HL-60 (cell line): ENCODE data around the gene MAN2A1.

ENCODE experiments used
- DNase-seq, 2 experiments: peaks; one replicate each; pipeline ENCODE4 v3.0.0-alpha.2; 2010 to 2020; ENCODE audit warnings: low read depth in 1 of 2, low spot score in 1 of 2
- H3K27ac ChIP-seq: fragments of 250-450 bp; sonication (Bioruptor Pico); replicated peaks from 2 replicates; pipeline ENCODE4 v1.5.1; 2020; ENCODE audit warnings: mild to moderate bottlenecking, moderate library complexity
- H3K27me3 ChIP-seq: fragments of 250-450 bp; sonication (Bioruptor Pico); 2 replicates; pipeline ENCODE4 v1.5.1; 2021; ENCODE audit warnings: mild to moderate bottlenecking, moderate library complexity; ENCODE audit not compliant: insufficient read depth, poor library complexity, severe bottlenecking
- H3K4me3 ChIP-seq: replicated peaks from 2 replicates; pipeline ENCODE4 v1.5.1; 2011; ENCODE audit warnings: mild to moderate bottlenecking, control low read depth, low read length; ENCODE audit not compliant: insufficient read depth
- GABPA ChIP-seq: IDR thresholded peaks from 2 replicates; pipeline ENCODE4 v1.6.1; 2012; ENCODE audit warnings: low read depth
- POLR2AphosphoS5 ChIP-seq: IDR thresholded peaks from 2 replicates; pipeline ENCODE4 v1.6.1; 2012; ENCODE audit warnings: low read depth
- SPI1 ChIP-seq: IDR thresholded peaks from 2 replicates; pipeline ENCODE4 v1.6.1; 2012; ENCODE audit warnings: low read depth, mild to moderate bottlenecking, borderline replicate concordance
- TF ChIP-seq, protein P1 (sequence below): IDR thresholded peaks from 2 replicates; pipeline ENCODE4 v1.6.1; 2012; ENCODE audit warnings: low read depth; ENCODE audit not compliant: insufficient replicate concordance
- TF ChIP-seq, protein P2 (sequence below): IDR thresholded peaks from one replicate; pipeline ENCODE4 v1.5.1; 2011; ENCODE audit warnings: low read length, control low read depth, inconsistent platforms; ENCODE audit not compliant: insufficient read depth

MAN2A1 gene

DNA sequence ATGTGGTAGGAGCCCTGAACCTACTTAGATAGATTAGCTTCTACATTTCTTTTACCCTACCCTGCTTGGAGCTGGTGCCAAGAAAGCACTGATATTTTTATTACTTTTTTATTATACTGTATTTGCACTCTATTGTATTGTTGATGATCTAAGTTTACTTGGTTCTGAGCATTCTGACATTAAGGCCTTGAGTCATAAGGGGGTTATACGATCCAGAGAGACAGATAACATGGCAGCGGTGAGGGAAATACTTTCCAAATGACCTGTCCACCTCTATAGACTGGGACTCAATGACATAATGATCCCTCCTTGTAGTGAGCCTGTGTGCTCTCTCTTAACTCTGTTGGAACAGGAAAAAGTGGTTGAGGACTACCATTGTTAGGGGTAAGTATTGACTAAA lies 176.3 kb downstream of the MAN2A1 start:
- TF ChIP-seq, protein P1, sequence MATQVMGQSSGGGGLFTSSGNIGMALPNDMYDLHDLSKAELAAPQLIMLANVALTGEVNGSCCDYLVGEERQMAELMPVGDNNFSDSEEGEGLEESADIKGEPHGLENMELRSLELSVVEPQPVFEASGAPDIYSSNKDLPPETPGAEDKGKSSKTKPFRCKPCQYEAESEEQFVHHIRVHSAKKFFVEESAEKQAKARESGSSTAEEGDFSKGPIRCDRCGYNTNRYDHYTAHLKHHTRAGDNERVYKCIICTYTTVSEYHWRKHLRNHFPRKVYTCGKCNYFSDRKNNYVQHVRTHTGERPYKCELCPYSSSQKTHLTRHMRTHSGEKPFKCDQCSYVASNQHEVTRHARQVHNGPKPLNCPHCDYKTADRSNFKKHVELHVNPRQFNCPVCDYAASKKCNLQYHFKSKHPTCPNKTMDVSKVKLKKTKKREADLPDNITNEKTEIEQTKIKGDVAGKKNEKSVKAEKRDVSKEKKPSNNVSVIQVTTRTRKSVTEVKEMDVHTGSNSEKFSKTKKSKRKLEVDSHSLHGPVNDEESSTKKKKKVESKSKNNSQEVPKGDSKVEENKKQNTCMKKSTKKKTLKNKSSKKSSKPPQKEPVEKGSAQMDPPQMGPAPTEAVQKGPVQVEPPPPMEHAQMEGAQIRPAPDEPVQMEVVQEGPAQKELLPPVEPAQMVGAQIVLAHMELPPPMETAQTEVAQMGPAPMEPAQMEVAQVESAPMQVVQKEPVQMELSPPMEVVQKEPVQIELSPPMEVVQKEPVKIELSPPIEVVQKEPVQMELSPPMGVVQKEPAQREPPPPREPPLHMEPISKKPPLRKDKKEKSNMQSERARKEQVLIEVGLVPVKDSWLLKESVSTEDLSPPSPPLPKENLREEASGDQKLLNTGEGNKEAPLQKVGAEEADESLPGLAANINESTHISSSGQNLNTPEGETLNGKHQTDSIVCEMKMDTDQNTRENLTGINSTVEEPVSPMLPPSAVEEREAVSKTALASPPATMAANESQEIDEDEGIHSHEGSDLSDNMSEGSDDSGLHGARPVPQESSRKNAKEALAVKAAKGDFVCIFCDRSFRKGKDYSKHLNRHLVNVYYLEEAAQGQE: no peak
- TF ChIP-seq, protein P2, sequence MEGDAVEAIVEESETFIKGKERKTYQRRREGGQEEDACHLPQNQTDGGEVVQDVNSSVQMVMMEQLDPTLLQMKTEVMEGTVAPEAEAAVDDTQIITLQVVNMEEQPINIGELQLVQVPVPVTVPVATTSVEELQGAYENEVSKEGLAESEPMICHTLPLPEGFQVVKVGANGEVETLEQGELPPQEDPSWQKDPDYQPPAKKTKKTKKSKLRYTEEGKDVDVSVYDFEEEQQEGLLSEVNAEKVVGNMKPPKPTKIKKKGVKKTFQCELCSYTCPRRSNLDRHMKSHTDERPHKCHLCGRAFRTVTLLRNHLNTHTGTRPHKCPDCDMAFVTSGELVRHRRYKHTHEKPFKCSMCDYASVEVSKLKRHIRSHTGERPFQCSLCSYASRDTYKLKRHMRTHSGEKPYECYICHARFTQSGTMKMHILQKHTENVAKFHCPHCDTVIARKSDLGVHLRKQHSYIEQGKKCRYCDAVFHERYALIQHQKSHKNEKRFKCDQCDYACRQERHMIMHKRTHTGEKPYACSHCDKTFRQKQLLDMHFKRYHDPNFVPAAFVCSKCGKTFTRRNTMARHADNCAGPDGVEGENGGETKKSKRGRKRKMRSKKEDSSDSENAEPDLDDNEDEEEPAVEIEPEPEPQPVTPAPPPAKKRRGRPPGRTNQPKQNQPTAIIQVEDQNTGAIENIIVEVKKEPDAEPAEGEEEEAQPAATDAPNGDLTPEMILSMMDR: no peak
- TF ChIP-seq POLR2AphosphoS5 (no peak), GABPA (no peak), SPI1 (no peak)
- no peak overlapping the region for H3K27ac ChIP-seq
- no peak overlapping the region for H3K4me3 ChIP-seq
- H3K27me3 ChIP-seq: no peaks in the 10 kb centered on the region
- no peak for DNase-seq

DNA sequence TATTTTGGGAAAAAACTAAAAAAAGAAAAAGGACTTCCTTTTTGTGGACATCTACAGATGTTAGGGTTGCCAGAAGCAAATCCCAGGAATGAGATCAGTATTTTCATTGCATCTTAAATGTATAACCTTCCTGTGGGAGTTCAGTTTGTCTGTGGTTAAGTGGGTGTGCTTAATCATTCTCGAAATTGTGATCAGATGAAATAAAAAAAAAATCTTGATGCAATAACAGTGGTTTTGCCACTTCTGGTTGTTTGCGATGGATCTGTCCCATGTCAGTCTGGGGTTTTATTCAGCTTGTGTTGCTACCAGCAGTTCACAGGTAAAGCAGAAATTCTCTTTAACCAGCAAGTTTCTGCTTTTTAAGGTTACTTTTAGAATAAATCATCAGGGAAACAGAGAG lies 179.0 kb downstream of the MAN2A1 start:
- Histone ChIP-seq H3K4me3 (no peak overlapping the region), H3K27me3 (no peaks in the 10 kb centered on the region), H3K27ac (no peak overlapping the region)
- no peak for TF ChIP-seq GABPA
- no peak for TF ChIP-seq SPI1
- TF ChIP-seq, protein P1: no peak
- TF ChIP-seq, protein P2: no peak
- no peak for TF ChIP-seq POLR2AphosphoS5
- no peak for DNase-seq

DNA sequence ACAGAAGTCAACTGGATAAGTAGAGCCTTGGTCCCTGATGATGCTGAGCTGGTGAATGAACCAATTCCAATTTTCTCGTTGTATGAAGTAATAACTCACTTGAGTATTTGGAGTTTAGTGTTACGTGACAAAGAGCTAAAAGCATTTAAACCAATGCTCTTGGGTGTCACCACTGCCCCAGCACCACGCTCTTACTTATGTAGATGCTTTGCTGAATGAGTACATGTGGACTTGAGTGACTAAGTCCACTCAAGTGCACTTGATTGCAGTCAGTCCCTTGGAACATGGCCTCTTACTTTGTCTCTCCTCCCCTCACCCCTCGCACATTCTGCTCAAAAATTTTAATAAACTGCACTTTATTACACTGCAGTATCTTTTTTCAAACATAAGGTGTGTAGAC lies 184.0 kb downstream of the MAN2A1 start:
- no peaks in the 10 kb centered on the region for H3K27me3 ChIP-seq
- no peak for DNase-seq

More for the DNA sequence above, 184.0 kb downstream of the MAN2A1 start:
- no peak overlapping the region for H3K27ac ChIP-seq
- TF ChIP-seq SPI1 (no peak), POLR2AphosphoS5 (no peak), GABPA (no peak)
- TF ChIP-seq, protein P2: no peak
- TF ChIP-seq, protein P1: no peak
- H3K4me3 ChIP-seq: no peak overlapping the region
